Choroid plexus epithelial cell (primary cell): ENCODE results near the gene UBE4A.
A peak's percentile ranks its signal among the peaks of the same experiment; 100 is the strongest.

ENCODE experiments used
- DNase-seq: peaks from one replicate; pipeline ENCODE4 v3.0.0-alpha.2; 2010; ENCODE audit warnings: low read depth
- H3K4me3 ChIP-seq: 2 replicates; pipeline ENCODE4 v1.5.1; 2011; ENCODE audit warnings: low read depth, mild to moderate bottlenecking, control low read depth, low read length, moderate library complexity
- CTCF ChIP-seq: conservative IDR thresholded peaks from 2 replicates; pipeline ENCODE4 v1.5.1; 2011; ENCODE audit warnings: low read depth, mild to moderate bottlenecking, control low read depth, inconsistent platforms, low read length, moderate library complexity

UBE4A gene

GRCh38 chr11:118328745-118329144, 30.7 kb upstream of the UBE4A start:
- no peak for DNase-seq
- H3K4me3 ChIP-seq: no peak overlapping the region
- TF ChIP-seq CTCF: no peak

DNA sequence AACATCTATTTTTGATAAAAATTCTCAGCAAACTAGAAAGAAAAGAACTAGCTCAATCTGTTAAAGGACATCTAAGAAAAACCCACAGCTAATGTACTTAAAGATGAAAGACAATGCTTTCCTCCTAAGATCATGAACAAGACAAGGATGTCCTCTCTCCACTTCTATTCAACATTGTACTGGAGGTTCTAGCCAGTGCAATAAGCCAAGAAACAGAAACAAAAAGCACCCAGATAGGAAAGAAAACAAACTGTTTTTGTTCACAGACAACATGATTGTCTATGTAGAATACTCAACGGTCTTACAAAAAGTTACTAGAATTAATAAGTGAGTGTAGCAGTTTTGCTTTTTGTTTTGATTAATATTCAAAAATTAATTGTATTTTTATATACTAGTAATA, 24.7 kb upstream of the UBE4A start:
- TF ChIP-seq CTCF: no peak
- no peak overlapping the region for H3K4me3 ChIP-seq
- no peak for DNase-seq

GRCh38 chr11:118338637-118339061, 20.8 kb upstream of the UBE4A start:
- no peak overlapping the region for H3K4me3 ChIP-seq
- DNase-seq: peak; percentile 10

DNA sequence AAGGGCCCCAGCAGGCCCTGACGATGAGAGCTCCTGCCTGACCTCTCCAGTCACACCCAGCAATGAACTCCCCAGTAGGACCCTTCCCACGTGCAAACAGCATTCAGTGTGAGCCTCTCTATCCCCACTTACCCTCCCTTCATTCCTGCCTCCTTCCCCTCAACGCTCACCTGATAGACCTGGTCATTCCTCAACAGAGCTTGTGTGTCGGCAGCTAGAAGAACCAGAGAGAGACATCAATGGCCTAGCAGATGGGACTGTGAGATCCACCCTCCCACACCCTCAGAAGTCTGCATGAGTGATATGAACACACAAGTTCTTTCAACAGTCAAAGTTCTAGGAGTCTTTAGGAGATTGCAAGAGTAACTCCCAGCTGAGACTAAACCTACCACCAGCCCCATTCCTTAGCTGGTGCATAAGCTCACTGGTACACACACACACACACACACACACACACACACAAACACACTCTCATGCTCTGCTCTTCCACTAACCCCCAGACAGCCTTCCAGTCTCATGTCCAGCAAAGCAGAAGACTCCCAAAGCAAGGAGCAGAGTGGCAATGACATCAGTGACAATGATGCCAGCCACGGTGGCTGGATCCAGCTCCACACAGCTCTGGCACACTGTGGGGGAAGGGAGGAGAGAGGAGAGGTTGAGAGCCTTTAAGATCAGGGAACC, 20.0 kb upstream of the UBE4A start:
- H3K4me3 ChIP-seq: no peak overlapping the region
- DNase-seq: no peak

More at GRCh38 chr11:118338637-118339061, 20.8 kb upstream of the UBE4A start:
- no peak for TF ChIP-seq CTCF

DNA sequence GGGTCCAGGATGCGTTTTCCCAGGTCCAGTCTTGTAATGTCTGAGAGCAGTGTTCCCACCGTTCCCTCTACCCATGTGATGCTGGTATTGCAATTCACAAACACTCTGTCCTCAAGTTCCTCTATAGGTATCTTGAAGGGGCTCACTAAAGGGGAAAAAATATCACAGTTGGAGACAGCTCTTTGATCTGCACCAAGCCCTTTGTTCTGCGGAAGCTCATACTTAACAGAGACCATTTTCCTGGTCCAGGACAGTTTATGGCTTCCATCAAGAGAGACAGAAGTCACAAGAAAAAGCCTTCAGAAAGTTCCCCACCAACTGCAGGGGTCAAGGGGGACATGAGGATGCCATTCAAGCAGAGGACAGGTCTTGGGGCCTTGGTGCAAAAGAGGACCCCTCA, 19.0 kb upstream of the UBE4A start:
- H3K4me3 ChIP-seq: no peak overlapping the region
- TF ChIP-seq CTCF: no peak
- no peak for DNase-seq

More for the DNA sequence above, 20.0 kb upstream of the UBE4A start:
- no peak for TF ChIP-seq CTCF

DNA sequence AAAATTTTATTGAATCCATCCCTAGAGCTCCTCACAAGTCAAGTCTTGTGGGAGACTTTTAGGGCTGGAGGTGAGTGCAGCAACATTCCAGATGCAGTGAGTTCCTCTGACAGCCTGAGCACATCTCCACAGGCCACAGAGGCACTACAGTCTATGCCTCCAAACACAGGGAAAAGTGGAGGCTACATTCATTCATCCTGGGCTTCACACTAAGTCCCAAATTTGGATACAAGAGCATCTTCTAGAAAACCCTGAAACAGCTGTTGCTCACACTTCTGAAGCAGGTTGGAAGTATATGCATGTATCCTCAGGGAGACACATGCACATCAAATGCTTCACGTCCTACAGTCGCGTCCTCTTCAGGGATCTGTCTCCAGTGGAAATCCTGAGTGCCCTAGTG, 18.1 kb upstream of the UBE4A start:
- no peak for DNase-seq
- no peak for TF ChIP-seq CTCF
- H3K4me3 ChIP-seq: no peak overlapping the region

GRCh38 chr11:118341815-118342489, 17.4 kb upstream of the UBE4A start:
- DNase-seq: no peak
- no peak overlapping the region for H3K4me3 ChIP-seq

More at GRCh38 chr11:118341815-118342489, 17.4 kb upstream of the UBE4A start:
- TF ChIP-seq CTCF: no peak
